RWPE2 (cell line): ENCODE data around the gene GPR155.

Experiments used
- ATAC-seq: fragments of 200-7000 bp; cut with Tn5 transposase; 3 replicates; pipeline ENCODE4 v1.9.1; 2021; ENCODE audit warnings: low read depth
- DNase-seq: peaks from one replicate; pipeline ENCODE4 v3.0.0-alpha.2; 2020; ENCODE audit warnings: low spot score
- H3K27ac ChIP-seq: fragments of 450-650 bp; 2 replicates; pipeline ENCODE4 v1.5.1; 2017; ENCODE audit warnings: mild to moderate bottlenecking; ENCODE audit not compliant: poor library complexity, severe bottlenecking
- H3K27me3 ChIP-seq: fragments of 250-450 bp; sonication (Bioruptor Pico); 2 replicates; pipeline ENCODE4 v1.5.1; 2021; ENCODE audit warnings: mild to moderate bottlenecking, moderate library complexity; ENCODE audit not compliant: insufficient read depth, poor library complexity, severe bottlenecking
- H3K36me3 ChIP-seq: fragments of 250-450 bp; sonication (Bioruptor Pico); 2 replicates; pipeline ENCODE4 v1.5.1; 2020; ENCODE audit warnings: low read depth, mild to moderate bottlenecking, moderate library complexity
- H3K4me1 ChIP-seq: fragments of 250-450 bp; sonication (Bioruptor Pico); 2 replicates; pipeline ENCODE4 v1.5.1; 2021; ENCODE audit warnings: mild to moderate bottlenecking, moderate library complexity; ENCODE audit not compliant: insufficient read depth, poor library complexity, severe bottlenecking
- H3K4me3 ChIP-seq: fragments of 250-450 bp; sonication (Bioruptor Pico); 2 replicates; pipeline ENCODE4 v1.5.1; 2021; ENCODE audit warnings: mild to moderate bottlenecking, moderate library complexity; ENCODE audit not compliant: severe bottlenecking
- H3K9me3 ChIP-seq: fragments of 250-450 bp; sonication (Bioruptor Pico); 2 replicates; pipeline ENCODE4 v1.5.1; 2021; ENCODE audit warnings: mild to moderate bottlenecking, moderate library complexity; ENCODE audit not compliant: severe bottlenecking
- CTCF ChIP-seq: fragments of 450-650 bp; IDR thresholded peaks from one replicate; pipeline ENCODE4 v1.5.1; 2017; ENCODE audit warnings: mild to moderate bottlenecking, moderate library complexity; ENCODE audit not compliant: poor library complexity, severe bottlenecking

The GPR155 gene

DNA sequence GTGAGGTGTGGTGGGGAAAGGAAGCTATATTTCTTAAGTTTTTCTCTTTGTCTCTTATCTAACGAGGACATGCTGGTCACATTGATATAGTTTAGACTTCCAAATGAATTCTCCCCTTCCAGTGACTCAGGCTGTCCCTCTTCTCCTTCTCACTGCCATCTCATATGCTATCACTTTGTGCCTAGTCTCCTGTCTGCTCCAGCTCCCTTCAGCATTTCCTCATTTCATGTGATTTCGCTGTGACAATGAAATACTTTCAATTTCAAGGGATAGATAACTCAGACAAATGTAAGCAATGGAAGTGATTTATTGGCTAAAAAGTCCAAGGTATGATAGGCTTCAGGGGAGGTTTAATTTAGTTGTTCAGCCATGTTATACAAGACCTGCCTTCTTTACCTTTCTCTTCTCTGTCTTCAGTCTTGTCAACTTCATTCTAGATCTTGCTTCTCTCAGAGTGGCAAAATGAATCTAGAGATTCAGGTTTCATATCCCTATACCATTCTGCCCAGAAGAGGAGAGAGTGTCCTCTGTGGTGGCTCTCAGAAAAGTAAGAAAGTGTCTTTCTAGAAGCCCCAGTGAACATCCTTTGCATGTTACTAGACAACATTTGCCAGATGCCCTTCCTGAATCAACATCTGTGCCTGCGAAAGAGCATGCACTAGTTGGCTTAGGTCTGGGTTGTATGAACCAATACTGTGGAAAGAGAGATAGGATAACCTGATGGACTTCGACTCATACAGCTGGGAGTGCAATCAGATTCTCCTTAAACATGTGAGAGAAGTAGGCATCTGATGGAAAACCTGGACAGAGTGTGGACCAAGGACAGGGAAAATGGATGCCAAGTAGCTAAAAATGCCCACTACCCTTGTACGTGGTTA lies 29.9 kb upstream of the GPR155 start:
- Histone ChIP-seq H3K27ac (no peak overlapping the region), H3K4me1 (no peaks in the 10 kb centered on the region), H3K36me3 (no peaks in the 10 kb centered on the region), H3K4me3 (no peak overlapping the region), H3K27me3 (no peaks in the 10 kb centered on the region), H3K9me3 (no peaks in the 10 kb centered on the region)
- ATAC-seq (no peak), DNase-seq (no peak)
- no peak for TF ChIP-seq CTCF

DNA sequence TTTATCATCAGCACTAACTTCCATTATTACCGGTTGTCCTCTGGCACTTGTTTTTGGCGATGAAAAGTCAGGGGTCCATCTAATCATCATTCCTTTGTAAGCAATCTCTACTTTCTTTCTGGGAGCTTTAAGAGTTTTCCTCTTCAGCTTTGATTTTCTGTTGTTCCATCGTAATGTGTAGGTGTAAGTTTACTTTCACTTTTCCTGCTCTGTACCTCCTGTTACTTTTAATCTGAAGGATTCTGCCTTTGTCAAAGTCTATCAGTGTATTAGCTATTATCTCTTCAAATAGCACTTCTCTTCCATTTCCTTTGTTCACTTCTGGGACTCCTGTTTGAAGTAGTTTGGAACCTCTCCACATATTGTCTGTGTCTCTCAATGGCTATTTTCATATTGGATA lies 25.5 kb upstream of the GPR155 start:
- ATAC-seq (no peak), DNase-seq (no peak)
- no peak for TF ChIP-seq CTCF
- no peaks in the 10 kb centered on the region for H3K4me1 ChIP-seq
- H3K27ac ChIP-seq = no peak overlapping the region
- no peaks in the 10 kb centered on the region for H3K36me3 ChIP-seq
- H3K4me3 ChIP-seq = no peak overlapping the region
- no peaks in the 10 kb centered on the region for H3K27me3 ChIP-seq
- H3K9me3 ChIP-seq = peaks cover 11% of the 10 kb centered on the region

GRCh38 chr2:174511580-174512260 lies 24.9 kb upstream of the GPR155 start:
- DNase-seq (no peak), ATAC-seq (no peak)
- TF ChIP-seq CTCF = no peak
- Histone ChIP-seq H3K27me3 (no peaks in the 10 kb centered on the region), H3K4me3 (no peak overlapping the region), H3K27ac (no peak overlapping the region), H3K4me1 (no peaks in the 10 kb centered on the region), H3K9me3 (peaks cover 11% of the 10 kb centered on the region), H3K36me3 (no peaks in the 10 kb centered on the region)

GRCh38 chr2:174510583-174511189 lies 23.9 kb upstream of the GPR155 start:
- TF ChIP-seq CTCF = no peak
- DNase-seq (no peak), ATAC-seq (no peak)
- H3K27ac ChIP-seq = no peak overlapping the region
- no peaks in the 10 kb centered on the region for H3K4me1 ChIP-seq
- no peaks in the 10 kb centered on the region for H3K27me3 ChIP-seq
- peaks cover 11% of the 10 kb centered on the region for H3K9me3 ChIP-seq
- no peak overlapping the region for H3K4me3 ChIP-seq
- no peaks in the 10 kb centered on the region for H3K36me3 ChIP-seq
